ENCODE data around the gene SLPI.

Gene SLPI

GRCh38 chr20:45254383-45255262 is at the start of gene SLPI:
Gene SLPI (minus strand): TSS chr20:45254564. CDS start chr20:45254543, 21 bp downstream.
- DNase-seq (ENCODE audit: low spot score): no peak

DNA sequence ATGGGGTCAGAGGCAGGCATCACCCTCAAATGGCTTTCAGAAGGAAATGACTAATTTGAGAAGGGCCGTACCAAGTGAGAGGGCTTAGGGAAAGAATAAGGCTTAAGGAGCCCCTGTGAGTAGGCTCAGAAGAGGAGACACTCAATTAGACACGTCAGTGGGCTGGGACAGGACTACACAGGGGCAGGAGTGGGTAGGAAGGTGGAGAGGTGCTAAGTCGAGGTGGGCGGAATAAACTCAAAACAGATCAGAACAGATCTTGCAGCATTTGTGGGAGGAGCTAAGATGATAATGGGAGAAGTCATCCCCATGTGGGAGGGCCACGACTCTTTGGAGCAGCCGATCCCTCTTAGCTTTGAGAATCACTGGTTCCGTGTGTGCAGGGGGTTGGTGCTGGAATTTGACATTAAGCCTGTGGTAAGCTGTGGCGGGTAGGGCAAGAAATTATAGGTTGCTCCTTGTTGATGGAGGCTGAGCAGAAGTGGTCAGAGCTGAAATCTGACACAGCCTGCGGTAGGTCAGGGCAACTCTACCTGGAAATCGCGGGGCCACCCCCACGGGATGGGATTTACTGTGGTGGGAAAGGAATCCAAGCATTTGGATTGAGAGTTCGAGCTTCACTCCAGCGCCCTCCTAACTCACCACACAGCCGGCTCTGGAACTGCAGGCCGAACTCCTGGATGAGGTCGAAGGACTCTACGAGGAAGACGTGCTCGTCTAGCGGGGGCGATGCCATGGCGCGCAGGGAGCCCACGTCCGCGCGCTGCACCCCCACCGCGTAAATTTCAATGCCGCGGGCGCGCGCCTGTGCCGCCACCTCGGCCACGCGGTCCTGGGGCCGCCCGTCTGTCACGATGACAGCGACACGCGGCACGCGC is 49.5 kb upstream of the SLPI start:
- peak; percentile 18 for DNase-seq (ENCODE audit: low spot score)

- no peak for DNase-seq (ENCODE audit: low spot score)
Measured at GRCh38 chr20:45301824-45302271, 47.5 kb upstream of the SLPI start.

GRCh38 chr20:45300961-45301360 is 46.6 kb upstream of the SLPI start:
- no peak for DNase-seq (ENCODE audit: low spot score)

DNA sequence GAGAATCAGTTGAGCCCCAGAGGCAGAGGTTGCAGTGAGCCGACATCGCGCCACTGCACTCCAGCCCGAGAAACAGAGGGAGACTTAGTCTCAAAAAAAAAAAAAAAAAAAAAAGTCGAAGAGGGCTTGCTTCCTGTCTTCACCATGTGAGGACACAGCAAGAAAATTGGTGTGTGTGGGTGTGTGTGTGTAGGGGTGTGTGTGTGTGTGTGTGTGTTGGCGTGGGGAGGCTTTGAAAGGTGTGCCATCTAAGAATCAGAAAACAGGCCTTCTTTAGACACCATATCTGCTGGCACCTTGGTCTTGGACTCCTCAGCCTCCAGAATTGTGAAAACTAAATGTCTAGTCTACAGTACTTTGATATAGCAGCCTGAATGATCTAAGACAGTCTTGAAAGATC is 45.4 kb upstream of the SLPI start:
- no peak for DNase-seq (ENCODE audit: low spot score)

- no peak for DNase-seq (ENCODE audit: low spot score)
Measured at GRCh38 chr20:45297786-45298497, 43.6 kb upstream of the SLPI start.

GRCh38 chr20:45294659-45295058 is 40.3 kb upstream of the SLPI start:
- no peak for DNase-seq (ENCODE audit: low spot score)

GRCh38 chr20:45294003-45294368 is 39.6 kb upstream of the SLPI start:
- no peak for DNase-seq (ENCODE audit: low spot score)

- DNase-seq (ENCODE audit: low spot score): peak; percentile 40
Measured at GRCh38 chr20:45293041-45294002, 39.0 kb upstream of the SLPI start.

DNA sequence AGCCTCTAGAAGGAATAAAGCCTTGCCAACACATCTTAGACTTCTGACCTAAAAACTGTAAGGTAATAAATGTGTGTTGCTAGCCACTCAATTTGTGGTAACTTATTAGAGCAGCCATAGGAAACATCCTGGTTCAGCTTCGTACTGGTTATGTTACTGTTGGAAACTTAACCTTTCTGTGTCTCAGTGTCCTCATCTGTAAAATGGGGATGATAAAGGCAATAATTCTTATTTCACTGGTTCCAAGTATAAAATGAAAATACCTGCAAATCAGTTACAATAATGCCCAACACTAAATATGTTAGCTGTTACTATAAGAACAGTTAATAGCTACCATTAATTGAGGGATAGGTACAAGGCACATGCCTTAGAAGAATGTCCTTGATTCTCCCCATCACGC is 38.0 kb upstream of the SLPI start:
- no peak for DNase-seq (ENCODE audit: low spot score)

DNA sequence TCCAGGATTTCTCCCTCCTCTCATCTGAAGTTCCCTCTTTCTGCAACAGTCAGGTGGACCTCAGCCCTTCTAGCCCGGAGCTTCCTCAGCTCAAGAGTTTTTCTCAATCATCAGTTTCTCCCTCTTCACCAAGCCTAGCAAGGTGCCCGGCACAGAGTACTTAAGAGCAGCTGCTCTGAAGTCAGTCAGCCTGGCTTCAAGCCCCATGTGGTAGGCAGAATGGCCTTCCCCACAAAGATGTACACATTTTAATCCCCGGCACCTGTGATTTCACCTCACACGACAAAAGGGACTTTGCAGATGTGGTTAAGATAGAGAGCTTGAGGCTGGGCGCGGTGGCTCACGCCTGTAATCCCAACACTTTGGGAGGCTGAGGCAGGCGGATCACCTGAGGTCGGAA is 37.2 kb upstream of the SLPI start:
- no peak for DNase-seq (ENCODE audit: low spot score)

DNA sequence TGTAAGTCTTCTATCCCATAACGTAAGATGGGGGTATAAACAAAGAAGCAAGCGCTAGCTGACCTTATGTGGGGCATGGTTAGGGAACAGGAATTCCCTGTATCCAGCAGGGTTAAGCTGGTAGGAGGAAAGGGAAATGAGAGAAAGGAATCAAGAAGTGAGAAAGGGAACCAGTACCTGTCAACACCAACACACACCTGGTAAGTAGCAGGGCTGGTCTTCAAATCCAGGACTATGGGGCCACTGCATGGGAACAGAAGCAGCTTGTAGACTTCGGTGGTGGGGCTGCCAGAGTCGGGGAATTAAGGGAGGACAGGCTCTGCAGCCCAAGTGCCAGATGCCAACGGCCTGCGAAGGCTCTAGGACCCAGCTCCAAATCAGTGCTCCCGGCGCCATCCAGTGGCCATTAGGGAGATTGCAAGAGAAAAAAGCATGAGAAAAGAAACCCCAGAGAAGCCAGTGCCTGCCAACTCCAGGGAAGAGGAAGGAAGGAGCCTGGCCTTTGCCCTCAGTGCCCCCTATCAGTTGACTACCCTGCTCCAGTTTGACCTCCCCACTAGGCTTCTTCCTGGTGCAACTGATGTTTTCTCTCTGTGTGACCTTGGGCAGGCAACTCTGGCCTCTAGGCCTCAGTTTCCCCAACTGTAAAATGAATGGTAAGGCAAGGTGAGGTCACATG is 36.5 kb upstream of the SLPI start:
- peak; percentile 69 for DNase-seq (ENCODE audit: low spot score)

DNA sequence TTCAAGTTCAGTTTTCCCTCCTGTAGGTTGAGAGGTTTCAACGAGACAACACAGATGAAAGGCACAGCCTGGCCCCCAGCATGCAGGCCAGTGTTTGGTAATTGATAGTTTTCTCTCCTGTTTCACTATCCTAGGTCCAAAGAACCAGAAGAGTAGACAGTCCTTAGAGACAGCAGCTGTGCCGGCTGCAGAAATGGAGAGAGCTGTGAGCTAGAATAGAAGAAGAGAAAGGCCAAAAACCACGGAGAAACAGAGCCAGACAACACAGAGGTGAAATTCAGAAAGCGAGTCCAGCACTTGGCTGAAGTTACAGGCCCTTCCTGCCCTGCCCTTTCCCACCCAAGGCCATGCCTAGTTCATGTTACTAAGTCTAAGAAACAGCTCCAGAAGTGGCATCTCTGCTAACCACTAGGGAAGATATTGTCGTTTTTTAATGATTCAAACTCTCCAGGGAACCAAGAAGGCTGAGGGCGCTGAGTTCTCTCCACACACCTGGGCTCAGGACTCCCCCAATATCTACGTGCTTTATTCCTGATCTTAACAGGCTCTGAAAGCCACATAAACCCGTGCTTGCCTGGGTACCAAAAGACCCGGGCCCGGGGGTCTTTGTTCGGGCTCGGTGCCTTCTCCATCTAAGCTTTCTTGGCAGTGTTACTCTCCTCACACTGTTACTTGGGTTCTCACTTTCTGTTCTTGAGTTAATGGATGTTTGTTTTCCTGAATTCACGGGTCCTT is 35.7 kb upstream of the SLPI start:
- DNase-seq (ENCODE audit: low spot score): no peak

DNA sequence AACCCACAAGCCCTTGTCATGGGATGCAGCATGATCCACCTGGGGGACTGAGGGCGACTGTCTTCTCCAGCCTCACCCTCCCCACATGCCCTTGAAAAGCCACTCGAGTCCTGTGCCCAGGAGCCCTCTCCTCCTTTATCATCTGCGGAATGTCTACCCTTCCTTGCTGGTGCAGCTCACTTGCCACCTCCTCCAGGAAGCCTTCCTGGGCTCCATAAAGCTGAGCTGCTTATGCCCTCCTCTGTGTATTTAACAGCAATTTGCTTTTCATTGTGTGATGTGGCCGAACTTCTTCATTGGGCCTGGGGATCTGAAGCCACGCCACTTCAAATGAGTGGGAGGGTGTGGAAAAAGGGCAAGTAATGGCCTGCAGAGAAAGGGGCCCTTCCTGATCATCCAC is 34.5 kb upstream of the SLPI start:
- DNase-seq (ENCODE audit: low spot score): no peak

- DNase-seq (ENCODE audit: low spot score): no peak
Measured at GRCh38 chr20:45288376-45288775, 34.0 kb upstream of the SLPI start.

GRCh38 chr20:45283551-45284057 is 29.2 kb upstream of the SLPI start:
- no peak for DNase-seq (ENCODE audit: low spot score)

- no peak for DNase-seq (ENCODE audit: low spot score)
Measured at GRCh38 chr20:45282700-45283550, 28.6 kb upstream of the SLPI start.

GRCh38 chr20:45279992-45280391 is 25.6 kb upstream of the SLPI start:
- DNase-seq (ENCODE audit: low spot score): no peak

GRCh38 chr20:45275338-45275737 is 21.0 kb upstream of the SLPI start:
- no peak for DNase-seq (ENCODE audit: low spot score)
